Measurements from ENCODE around the gene SCUBE2. TPM values are rescaled to one million over a fixed set of nuclear protein-coding genes. Genes with fewer than 3 reads are reported as not detected.
"Not testable (repeated sequence)": the region's sequence is repeated elsewhere in the genome, so short reads cannot be mapped to it uniquely, and the experiment has no call there.

Gene SCUBE2
- total RNA-seq, 1 donor: 1.8 TPM

GRCh38 chr11:9014826-9015225 is 76.6 kb downstream of the SCUBE2 start:
- Histone ChIP-seq H3K4me1 (ENCODE audit: insufficient read depth, low read length) (peaks cover 6% of the 10 kb centered on the region), H3K79me2 (ENCODE audit: insufficient read depth, low read length) (no peaks in the 10 kb centered on the region), H3K4me2 (ENCODE audit: insufficient read depth, low read length) (no peak overlapping the region), H3K4me3 (ENCODE audit: insufficient read depth, low read length) (no peak overlapping the region), H3K27ac (ENCODE audit: low read depth, low read length) (no peak overlapping the region), H3K9me3 (ENCODE audit: low read depth, low read length) (no peaks in the 10 kb centered on the region), H2AFZ (ENCODE audit: low read length) (no peak overlapping the region), H3K36me3 (ENCODE audit: insufficient read depth, low read length) (no peaks in the 10 kb centered on the region), H3K27me3 (ENCODE audit: insufficient read depth, low read length) (no peaks in the 10 kb centered on the region), H4K20me1 (ENCODE audit: insufficient read depth, low read length) (no peaks in the 10 kb centered on the region)
- DNase-seq (ENCODE audit: insufficient read length, low spot score, missing footprints): no peak
- TF ChIP-seq, protein P1, sequence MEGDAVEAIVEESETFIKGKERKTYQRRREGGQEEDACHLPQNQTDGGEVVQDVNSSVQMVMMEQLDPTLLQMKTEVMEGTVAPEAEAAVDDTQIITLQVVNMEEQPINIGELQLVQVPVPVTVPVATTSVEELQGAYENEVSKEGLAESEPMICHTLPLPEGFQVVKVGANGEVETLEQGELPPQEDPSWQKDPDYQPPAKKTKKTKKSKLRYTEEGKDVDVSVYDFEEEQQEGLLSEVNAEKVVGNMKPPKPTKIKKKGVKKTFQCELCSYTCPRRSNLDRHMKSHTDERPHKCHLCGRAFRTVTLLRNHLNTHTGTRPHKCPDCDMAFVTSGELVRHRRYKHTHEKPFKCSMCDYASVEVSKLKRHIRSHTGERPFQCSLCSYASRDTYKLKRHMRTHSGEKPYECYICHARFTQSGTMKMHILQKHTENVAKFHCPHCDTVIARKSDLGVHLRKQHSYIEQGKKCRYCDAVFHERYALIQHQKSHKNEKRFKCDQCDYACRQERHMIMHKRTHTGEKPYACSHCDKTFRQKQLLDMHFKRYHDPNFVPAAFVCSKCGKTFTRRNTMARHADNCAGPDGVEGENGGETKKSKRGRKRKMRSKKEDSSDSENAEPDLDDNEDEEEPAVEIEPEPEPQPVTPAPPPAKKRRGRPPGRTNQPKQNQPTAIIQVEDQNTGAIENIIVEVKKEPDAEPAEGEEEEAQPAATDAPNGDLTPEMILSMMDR (IDR thresholded peaks at IDR 0.05; ENCODE audit: extremely low read depth, low read depth, low read length): no peak

- Histone ChIP-seq H3K4me2 (ENCODE audit: insufficient read depth, low read length) (no peak overlapping the region), H3K27me3 (ENCODE audit: insufficient read depth, low read length) (peaks cover 4% of the 10 kb centered on the region), H3K79me2 (ENCODE audit: insufficient read depth, low read length) (no peaks in the 10 kb centered on the region), H3K4me1 (ENCODE audit: insufficient read depth, low read length) (peaks cover 6% of the 10 kb centered on the region), H2AFZ (ENCODE audit: low read length) (no peak overlapping the region), H3K36me3 (ENCODE audit: insufficient read depth, low read length) (no peaks in the 10 kb centered on the region), H4K20me1 (ENCODE audit: insufficient read depth, low read length) (no peaks in the 10 kb centered on the region), H3K4me3 (ENCODE audit: insufficient read depth, low read length) (no peak overlapping the region), H3K27ac (ENCODE audit: low read depth, low read length) (no peak overlapping the region), H3K9me3 (ENCODE audit: low read depth, low read length) (no peaks in the 10 kb centered on the region)
- TF ChIP-seq, protein P1 (IDR thresholded peaks at IDR 0.05; ENCODE audit: extremely low read depth, low read depth, low read length): no peak
- no peak for DNase-seq (ENCODE audit: insufficient read length, low spot score, missing footprints)
Observed at GRCh38 chr11:9013373-9013772, 78.0 kb downstream of the SCUBE2 start.

GRCh38 chr11:9009538-9009937 is 81.9 kb downstream of the SCUBE2 start:
- not testable (repeated sequence) for H3K79me2 ChIP-seq (ENCODE audit: insufficient read depth, low read length); H3K27ac ChIP-seq (ENCODE audit: low read depth, low read length); H4K20me1 ChIP-seq (ENCODE audit: insufficient read depth, low read length); H2AFZ ChIP-seq (ENCODE audit: low read length); H3K4me2 ChIP-seq (ENCODE audit: insufficient read depth, low read length); DNase-seq (ENCODE audit: insufficient read length, low spot score, missing footprints); H3K36me3 ChIP-seq (ENCODE audit: insufficient read depth, low read length); H3K4me1 ChIP-seq (ENCODE audit: insufficient read depth, low read length); H3K4me3 ChIP-seq (ENCODE audit: insufficient read depth, low read length); H3K9me3 ChIP-seq (ENCODE audit: low read depth, low read length)
- peaks cover 25% of the 10 kb centered on the region for H3K27me3 ChIP-seq (ENCODE audit: insufficient read depth, low read length)

DNA sequence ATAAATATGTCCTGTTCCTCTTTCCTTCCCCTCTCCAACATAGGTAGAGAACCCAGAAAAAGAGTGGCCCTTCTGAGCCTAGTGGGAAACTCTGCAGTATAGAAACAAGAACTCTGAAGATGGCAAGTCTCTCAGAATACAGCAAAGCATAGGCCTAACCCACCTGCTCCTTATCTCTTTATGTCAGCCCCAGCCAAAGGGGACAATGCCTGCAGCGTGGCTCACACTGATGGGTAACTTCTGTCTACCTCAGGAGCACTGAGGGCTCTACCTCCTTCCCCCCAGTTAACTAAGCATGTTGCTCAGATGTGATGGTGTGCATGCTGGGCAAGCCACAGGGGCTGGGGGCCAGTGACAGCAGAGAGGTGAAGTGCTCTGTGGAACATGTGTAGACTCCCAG is 82.7 kb downstream of the SCUBE2 start:
- H3K4me1 ChIP-seq (ENCODE audit: insufficient read depth, low read length): peaks cover 6% of the 10 kb centered on the region
- no peaks in the 10 kb centered on the region for H3K79me2 ChIP-seq (ENCODE audit: insufficient read depth, low read length)
- DNase-seq (ENCODE audit: insufficient read length, low spot score, missing footprints): no peak
- H3K27ac ChIP-seq (ENCODE audit: low read depth, low read length): no peak overlapping the region
- peaks cover 33% of the 10 kb centered on the region for H3K27me3 ChIP-seq (ENCODE audit: insufficient read depth, low read length)
- TF ChIP-seq, protein P1 (IDR thresholded peaks at IDR 0.05; ENCODE audit: extremely low read depth, low read depth, low read length): no peak
- no peak overlapping the region for H3K4me2 ChIP-seq (ENCODE audit: insufficient read depth, low read length)
- H3K36me3 ChIP-seq (ENCODE audit: insufficient read depth, low read length): no peaks in the 10 kb centered on the region
- no peak overlapping the region for H2AFZ ChIP-seq (ENCODE audit: low read length)
- no peaks in the 10 kb centered on the region for H4K20me1 ChIP-seq (ENCODE audit: insufficient read depth, low read length)
- H3K9me3 ChIP-seq (ENCODE audit: low read depth, low read length): no peaks in the 10 kb centered on the region
- no peak overlapping the region for H3K4me3 ChIP-seq (ENCODE audit: insufficient read depth, low read length)

Data from osteoblast (primary cell).